MV-4-11 (cell line): Measurements from ENCODE around the gene IRGC.

ENCODE experiments used
- DNase-seq: peaks from one replicate; lab custom pipeline; 2025; lab: John Stamatoyannopoulos, UW

IRGC gene

GRCh38 chr19:43690890-43691289, 25.0 kb upstream of the IRGC start:
- DNase-seq, result peak; percentile 70

DNA sequence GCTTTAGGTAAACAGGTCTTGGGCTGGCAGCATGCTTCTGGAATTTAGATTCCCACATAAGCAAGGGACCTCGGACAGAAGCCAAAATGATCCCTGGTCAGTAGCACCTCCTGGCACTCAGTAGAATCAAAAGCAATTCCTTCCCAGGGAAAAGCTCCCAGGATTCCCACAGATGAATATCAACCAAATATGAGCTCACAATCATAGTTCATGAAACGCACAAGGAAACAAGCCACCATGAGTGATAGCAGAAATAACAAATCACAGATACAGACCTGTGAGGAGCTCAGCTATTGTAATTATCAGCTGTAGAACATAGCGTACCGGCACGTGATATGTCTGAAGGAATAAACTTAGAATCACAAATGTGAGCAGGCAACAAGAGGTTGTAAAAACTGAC, 24.1 kb upstream of the IRGC start:
- DNase-seq, result no peak

- DNase-seq, result no peak
Measured at GRCh38 chr19:43692385-43692784, 23.5 kb upstream of the IRGC start.

- DNase-seq, result peak; percentile 85
Measured at GRCh38 chr19:43692877-43693276, 23.0 kb upstream of the IRGC start.

- DNase-seq, result no peak
Measured at GRCh38 chr19:43694553-43694952, 21.3 kb upstream of the IRGC start.

DNA sequence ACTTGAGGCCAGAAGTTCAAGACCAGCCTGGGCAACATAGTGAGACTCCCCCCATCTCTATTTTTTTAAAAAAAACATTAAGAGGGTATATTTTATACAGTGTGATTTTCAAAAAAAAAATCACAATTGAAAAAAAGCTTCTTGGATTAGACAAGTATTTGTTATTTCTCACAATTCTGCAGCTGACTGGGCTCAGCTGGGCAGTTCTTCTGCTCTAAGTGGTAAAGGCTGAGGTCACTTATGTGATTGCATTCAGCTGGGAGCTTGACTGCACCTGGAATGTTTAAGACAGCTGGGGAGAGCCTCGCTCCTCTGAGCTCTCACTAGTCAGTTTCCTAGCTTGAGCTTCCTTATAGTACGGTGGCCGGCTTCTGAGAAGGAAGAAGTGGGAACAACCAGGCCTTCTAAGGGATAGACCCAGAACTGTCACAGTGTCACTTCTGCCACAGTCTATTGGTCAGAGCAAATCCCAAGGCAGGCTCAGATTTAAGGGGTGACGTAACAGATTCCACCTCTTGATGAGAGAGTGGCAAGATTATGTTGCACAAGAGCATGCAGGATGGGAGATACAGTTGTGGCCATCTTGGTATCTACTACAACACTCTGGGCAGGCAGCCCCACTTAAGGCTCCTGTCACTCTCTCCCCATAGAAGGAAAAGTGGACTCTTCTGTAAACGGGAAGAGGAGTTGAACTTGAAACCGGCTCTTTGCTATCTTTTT, 19.7 kb upstream of the IRGC start:
- peak; percentile 99 for DNase-seq

DNA sequence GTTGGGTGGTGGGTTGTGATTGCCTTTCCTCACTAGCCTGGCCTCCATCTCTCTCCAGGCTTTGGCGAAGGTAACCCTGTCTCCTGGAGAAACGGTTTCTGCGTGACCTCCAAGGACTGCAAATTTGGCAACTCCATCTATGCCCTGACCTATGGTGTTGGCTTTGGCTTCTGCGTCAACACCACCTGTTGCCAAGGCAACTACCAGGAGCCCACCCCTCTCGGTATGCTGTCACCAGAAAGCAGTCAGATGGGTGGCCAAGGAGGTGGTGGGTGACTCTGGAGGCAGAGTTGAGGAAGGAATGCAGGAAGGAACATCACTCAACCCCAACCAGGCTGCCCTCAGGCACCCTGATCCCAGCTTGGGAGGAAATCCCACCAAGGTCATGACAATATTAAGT, 18.6 kb upstream of the IRGC start:
- no peak for DNase-seq

- DNase-seq, result peak; percentile 74
Measured at GRCh38 chr19:43699506-43700394, 16.1 kb upstream of the IRGC start.

DNA sequence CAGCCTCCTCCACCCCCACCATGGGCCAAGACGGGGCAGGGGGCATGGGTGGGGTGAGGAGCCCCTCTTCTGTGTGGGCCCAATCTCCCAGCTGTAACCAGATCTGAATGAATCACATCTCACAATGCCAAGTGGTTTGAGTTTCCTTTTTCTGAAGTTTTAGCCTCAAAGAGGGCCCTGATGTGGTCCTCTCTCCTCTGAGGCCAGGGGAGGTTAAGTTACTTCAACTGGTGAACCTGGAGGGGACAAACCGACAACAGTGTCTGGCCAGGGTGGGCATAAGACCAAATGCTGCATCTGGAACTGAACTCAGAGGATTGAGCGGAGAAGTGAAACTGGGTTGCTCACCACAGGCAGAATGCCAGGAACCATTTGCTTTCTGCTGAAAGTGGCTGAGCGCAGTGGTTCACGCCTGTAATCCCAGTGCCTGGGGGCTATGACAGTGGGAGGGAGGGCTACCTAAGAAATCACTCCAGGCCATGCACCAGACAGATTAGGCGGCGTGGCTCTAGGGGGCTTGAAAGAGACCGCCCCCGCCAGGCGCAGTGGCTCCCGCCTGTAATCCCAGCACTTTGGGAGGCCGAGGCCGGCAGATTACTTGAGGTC, 15.4 kb upstream of the IRGC start:
- DNase-seq, result peak; percentile 99

- no peak for DNase-seq
Measured at GRCh38 chr19:43704002-43704705, 11.7 kb upstream of the IRGC start.

DNA sequence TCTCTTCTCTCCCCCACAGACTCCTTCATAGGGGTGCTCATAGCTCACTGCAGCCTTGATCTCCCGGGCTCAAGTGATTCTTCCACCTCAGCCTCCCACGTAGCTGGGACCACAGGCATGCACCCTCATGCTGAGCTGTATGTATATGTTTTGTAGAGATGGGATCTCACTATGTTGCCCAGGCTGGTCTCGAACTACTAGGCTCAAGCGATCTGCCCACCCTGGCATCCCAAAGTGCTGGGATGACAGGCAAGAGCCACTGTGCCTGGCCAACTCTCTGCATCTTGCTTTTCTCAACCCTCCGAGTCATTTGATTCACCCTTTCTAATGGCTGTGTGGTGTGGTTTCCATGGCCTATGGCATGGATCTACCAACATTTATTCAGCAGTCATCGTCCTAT, 10.1 kb upstream of the IRGC start:
- no peak for DNase-seq

DNA sequence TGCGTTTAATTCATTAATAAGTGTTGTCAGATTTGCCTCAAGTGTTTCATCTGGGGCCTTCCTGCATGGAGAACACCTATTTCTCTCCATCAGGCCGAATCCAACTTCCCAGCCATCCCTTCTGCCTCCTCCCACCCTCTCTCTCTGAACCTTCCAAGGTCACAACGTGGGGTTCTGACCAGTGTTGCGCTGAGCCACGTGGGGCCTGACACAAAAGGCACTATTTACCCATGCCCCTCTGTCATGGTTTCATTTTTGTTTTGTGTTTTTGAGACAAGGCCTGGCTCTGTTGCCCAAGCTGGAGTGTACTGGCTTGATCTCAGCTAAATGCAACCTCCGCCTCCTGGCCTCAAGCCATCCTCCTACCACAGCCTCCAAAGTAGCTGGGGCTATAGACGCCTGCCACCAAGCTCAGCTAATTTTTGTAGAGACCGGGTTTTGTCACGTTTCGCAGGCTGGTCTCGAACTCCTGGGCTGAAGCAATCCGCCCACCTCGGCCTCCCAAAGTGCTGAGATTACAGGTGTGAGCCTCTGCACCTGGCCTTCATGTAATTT, 8.6 kb upstream of the IRGC start:
- no peak for DNase-seq

DNA sequence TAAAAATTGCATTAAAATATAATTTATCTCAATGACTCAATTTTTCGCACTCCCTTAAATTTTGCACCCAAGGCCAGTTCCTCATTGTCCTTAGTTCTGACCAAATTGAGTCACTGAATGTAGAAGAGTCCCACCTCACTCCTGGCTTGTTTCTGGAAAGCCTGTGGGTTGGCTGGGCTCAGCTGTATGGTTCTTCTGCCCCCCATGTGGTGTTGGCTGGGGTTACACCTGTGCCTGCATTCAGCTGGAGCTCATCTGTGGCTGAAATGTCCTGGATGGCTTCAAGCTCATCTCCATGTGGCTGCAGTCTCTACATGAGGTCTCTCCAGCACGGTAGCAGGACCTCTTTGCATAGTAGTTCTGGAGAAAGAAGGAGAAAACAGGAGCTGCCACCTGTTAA, 7.2 kb upstream of the IRGC start:
- DNase-seq, result no peak

- DNase-seq, result peak; percentile 37
Measured at GRCh38 chr19:43711751-43712355, 4.0 kb upstream of the IRGC start.

DNA sequence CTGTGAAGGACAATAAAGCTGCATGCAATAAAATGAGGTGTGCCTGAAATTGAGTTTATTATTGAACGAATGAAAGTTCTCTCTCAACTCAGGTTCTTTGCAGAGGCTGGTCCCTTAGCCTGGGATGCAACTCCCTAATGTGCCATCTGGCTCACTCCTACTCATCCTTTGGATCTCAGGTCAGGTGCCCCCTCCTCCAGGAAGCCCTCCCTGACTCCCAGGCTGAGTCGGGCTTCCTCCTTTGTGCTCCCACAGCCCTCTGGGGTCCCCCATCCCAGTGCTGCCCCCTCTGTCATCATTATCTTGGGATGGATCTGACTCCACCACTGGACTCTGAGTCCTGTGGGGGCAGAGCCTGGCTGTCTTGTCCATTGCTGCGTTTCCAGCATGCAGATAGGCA, 2.7 kb upstream of the IRGC start:
- no peak for DNase-seq

DNA sequence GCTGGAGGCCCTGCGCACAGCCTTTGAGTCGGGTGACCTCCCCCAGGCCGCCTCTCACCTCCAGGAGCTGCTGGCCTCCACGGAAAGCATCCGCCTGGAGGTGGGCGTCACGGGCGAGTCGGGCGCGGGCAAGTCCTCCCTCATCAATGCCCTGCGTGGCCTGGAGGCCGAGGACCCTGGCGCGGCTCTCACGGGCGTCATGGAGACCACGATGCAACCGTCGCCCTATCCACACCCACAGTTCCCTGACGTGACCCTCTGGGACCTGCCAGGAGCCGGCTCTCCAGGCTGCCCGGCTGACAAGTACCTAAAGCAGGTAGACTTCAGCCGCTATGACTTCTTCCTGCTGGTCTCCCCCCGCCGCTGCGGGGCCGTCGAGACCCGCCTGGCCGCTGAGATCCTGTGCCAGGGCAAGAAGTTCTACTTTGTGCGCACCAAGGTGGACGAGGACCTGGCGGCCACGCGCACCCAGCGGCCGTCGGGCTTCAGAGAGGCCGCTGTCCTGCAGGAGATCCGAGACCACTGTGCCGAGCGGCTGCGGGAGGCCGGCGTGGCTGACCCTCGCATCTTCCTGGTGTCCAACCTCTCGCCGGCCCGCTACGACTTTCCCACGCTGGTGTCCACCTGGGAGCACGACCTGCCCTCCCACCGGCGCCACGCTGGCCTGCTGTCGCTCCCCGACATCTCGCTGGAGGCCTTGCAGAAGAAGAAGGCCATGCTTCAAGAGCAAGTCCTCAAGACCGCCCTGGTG, 2.9 kb downstream of the IRGC start:
- no peak for DNase-seq

GRCh38 chr19:43719378-43719868, 3.5 kb downstream of the IRGC start:
- no peak for DNase-seq

- no peak for DNase-seq
Measured at GRCh38 chr19:43719918-43720317, 4.0 kb downstream of the IRGC start.

GRCh38 chr19:43720936-43721335, 5.1 kb downstream of the IRGC start:
- DNase-seq, result peak; percentile 34

- DNase-seq, result no peak
Measured at GRCh38 chr19:43721469-43722048, 5.7 kb downstream of the IRGC start.
